Measurements from ENCODE around the gene PPAT. TPM values are rescaled to one million over a fixed set of nuclear protein-coding genes. Genes with fewer than 3 reads are reported as not detected.
A peak's percentile ranks its signal among the peaks of the same experiment; 100 is the strongest.
"Not testable (repeated sequence)": the region's sequence is repeated elsewhere in the genome, so short reads cannot be mapped to it uniquely, and the experiment has no call there.

PPAT gene
- total RNA-seq, 1 donor from 2014 or later = 12.9 TPM

DNA sequence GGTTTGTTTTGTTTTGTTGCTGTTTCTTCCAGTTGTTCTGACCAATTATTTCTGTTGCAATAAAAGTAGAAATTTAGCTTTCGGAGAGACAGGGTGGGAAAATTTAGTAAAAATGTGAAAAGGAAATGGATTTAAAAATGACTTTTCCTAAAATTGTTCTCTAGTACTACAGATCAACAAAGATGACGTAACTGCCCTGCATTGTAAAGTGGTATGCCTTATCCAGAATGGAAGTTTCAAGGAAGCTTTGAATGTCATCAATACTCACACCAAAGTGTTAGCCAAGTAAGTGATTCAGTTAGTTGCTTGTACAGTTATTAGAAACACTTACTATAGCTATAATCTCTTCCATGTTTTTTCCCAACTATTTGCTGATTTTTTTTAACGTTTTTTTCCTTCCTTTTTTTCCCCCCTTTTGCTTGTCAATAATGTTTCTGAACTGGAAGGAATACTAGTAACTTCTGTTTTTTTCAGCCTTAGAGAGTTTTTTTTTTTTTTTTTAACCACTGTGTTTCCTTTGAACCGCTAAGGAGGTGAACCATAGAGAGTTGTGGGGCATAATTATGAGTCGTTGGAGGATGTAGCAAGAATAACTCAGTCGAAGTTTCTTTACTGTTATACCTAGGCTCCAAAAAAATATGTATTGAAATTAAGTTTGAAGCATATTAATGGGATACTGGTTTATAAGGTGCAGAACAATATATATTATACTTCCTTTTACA, 34.2 kb upstream of the PPAT start:
- CTCF ChIA-PET = interaction anchor here (1.3 to 2.5 kb wide), 2 partner anchors 46 to 330 kb away, joined by 4 to 24 read pairs; no protein-coding TSS in a partner anchor
- Mint-ChIP-seq H3K36me3 (ENCODE audit: low read depth) (peaks cover 63% of the 10 kb centered on the region), H3K4me3 (peak overlapping the region; percentile 70)

DNA sequence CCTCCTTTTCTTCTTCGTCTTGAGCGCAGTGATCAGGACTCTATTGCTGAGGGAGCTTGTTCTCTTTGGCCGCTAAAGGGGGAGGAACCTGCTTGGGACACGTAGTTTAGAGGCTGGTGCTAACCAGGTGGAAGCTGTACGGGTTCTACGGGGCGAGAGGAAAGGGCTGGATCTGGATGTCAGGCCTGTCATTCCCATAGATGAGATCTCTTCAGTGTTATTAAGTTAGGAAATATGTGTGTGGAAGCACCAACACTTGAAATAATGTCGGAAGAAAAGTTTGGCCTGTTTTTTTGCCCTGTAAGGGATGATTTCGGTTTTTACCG, 32.6 kb upstream of the PPAT start:
- H3K9me3 Mint-ChIP-seq = no peaks in the 10 kb centered on the region
- H3K4me3 Mint-ChIP-seq = peak overlapping the region; percentile 99
- peak overlapping the region; percentile 96 for H3K27ac Mint-ChIP-seq
- intact Hi-C loops (cut with micrococcal nuclease) = loop anchor here (1.0 kb wide), 1 partner anchor 8 kb away; no protein-coding TSS in a partner anchor
- no peak for DNase-seq
- no peaks in the 10 kb centered on the region for H3K27me3 Mint-ChIP-seq
- ChIA-PET POLR2A (interaction anchor here (0.6 to 3.8 kb wide), 10 partner anchors 9 to 519 kb away, joined by 3 to 45 read pairs (median 3); partner anchors contain the start of genes AASDH, CEP135, NOA1 and PAICS), CTCF (interaction anchor here (1.0 to 2.5 kb wide), 4 partner anchors 32 to 368 kb away, joined by 3 to 24 read pairs (median 5); partner anchors contain the start of genes AASDH, PAICS and PPAT)
- TF ChIP-seq, protein P1, sequence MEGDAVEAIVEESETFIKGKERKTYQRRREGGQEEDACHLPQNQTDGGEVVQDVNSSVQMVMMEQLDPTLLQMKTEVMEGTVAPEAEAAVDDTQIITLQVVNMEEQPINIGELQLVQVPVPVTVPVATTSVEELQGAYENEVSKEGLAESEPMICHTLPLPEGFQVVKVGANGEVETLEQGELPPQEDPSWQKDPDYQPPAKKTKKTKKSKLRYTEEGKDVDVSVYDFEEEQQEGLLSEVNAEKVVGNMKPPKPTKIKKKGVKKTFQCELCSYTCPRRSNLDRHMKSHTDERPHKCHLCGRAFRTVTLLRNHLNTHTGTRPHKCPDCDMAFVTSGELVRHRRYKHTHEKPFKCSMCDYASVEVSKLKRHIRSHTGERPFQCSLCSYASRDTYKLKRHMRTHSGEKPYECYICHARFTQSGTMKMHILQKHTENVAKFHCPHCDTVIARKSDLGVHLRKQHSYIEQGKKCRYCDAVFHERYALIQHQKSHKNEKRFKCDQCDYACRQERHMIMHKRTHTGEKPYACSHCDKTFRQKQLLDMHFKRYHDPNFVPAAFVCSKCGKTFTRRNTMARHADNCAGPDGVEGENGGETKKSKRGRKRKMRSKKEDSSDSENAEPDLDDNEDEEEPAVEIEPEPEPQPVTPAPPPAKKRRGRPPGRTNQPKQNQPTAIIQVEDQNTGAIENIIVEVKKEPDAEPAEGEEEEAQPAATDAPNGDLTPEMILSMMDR (IDR thresholded peaks at IDR 0.05) = no peak
- peaks cover 57% of the 10 kb centered on the region for H3K4me1 Mint-ChIP-seq
- H3K36me3 Mint-ChIP-seq (ENCODE audit: low read depth) = peaks cover 55% of the 10 kb centered on the region
- ATAC-seq (ENCODE audit: low read depth) = peak; percentile 35

More for the DNA sequence above, 34.2 kb upstream of the PPAT start:
- H3K27ac Mint-ChIP-seq = peak overlapping the region; percentile 75
- DNase-seq (no peak), ATAC-seq (ENCODE audit: low read depth) (no peak)
- H3K9me3 Mint-ChIP-seq = no peaks in the 10 kb centered on the region
- peaks cover 53% of the 10 kb centered on the region for H3K4me1 Mint-ChIP-seq
- POLR2A ChIA-PET = interaction anchor here (2.7 to 3.8 kb wide), 2 partner anchors 34 to 82 kb away, joined by 20 to 45 read pairs; partner anchors contain the start of genes AASDH, PAICS and PPAT
- TF ChIP-seq, protein P1 (IDR thresholded peaks at IDR 0.05) = no peak
- intact Hi-C loops (cut with micrococcal nuclease) = no loop called here
- H3K27me3 Mint-ChIP-seq = no peaks in the 10 kb centered on the region

DNA sequence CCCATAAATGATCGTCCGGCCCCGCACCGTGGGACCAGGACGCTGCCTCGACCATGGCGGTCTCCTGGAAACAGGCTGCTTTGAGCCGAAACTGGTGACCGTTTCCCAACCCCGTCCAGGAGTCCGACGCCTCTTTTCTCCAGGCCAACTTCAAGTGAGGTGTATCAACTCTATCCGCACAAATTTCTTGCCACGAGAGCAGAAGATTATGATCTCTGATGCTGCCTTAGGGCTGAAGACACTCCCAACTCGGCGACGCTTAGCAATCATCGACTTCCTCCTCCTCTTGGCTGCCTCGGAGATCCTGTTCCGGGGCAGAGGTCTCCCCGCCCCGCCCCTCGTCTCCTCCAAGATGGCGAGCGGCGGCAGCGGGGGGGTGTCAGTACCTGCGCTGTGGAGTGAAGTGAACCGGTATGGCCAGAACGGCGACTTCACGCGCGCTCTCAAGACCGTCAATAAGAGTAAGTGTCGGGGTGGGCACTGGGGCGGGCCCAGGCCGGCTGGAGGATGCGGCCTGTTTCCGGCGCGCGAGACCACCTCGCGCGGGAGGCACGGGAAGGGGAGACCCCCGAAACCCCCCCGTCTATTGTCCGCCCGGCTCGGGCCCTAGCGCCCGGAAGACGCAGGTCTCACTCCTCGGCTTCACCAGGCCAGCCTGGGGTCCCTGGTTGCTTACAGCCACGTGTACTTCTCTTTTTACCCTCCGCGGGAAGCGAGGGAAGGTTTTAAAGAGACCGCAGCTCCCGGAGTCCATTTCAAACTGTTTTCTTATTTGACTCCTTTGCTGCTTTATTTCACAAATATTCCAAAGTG, 32.1 kb upstream of the PPAT start, which contains the start of gene SRP72:
Gene SRP72 (plus strand): TSS at position 334 of the 813 bp plus-strand sequence. CDS start 19 bp downstream, at position 353.
- H3K27ac Mint-ChIP-seq = peak within 1 kb of the TSS; percentile 96
- H3K4me3 Mint-ChIP-seq = peak within 1 kb of the TSS; percentile 99
- DNase-seq (peak; percentile 83), ATAC-seq (ENCODE audit: low read depth) (peak; percentile 96)
- H3K4me1 Mint-ChIP-seq = peaks cover 57% of the 10 kb centered on the region
- no peaks in the 10 kb centered on the region for H3K27me3 Mint-ChIP-seq
- peaks cover 54% of the 10 kb centered on the region for H3K36me3 Mint-ChIP-seq (ENCODE audit: low read depth)
- TF ChIP-seq, protein P1 (IDR thresholded peaks at IDR 0.05) = no peak
- POLR2A ChIA-PET = interaction anchor here (0.6 to 3.8 kb wide), 11 partner anchors 8 to 519 kb away, joined by 3 to 45 read pairs (median 3); partner anchors contain the start of genes AASDH, CEP135, NOA1 and PAICS
- intact Hi-C loops (cut with micrococcal nuclease) = loop anchor here (1.0 to 2.0 kb wide), 12 partner anchors 9 to 615 kb away; partner anchors contain the start of genes AASDH, ARL9, CEP135 and EXOC1
- CTCF ChIA-PET = interaction anchor here (1.0 to 2.5 kb wide), 6 partner anchors 32 to 369 kb away, joined by 3 to 24 read pairs (median 4); partner anchors contain the start of genes AASDH, PAICS and PPAT
- no peaks in the 10 kb centered on the region for H3K9me3 Mint-ChIP-seq

DNA sequence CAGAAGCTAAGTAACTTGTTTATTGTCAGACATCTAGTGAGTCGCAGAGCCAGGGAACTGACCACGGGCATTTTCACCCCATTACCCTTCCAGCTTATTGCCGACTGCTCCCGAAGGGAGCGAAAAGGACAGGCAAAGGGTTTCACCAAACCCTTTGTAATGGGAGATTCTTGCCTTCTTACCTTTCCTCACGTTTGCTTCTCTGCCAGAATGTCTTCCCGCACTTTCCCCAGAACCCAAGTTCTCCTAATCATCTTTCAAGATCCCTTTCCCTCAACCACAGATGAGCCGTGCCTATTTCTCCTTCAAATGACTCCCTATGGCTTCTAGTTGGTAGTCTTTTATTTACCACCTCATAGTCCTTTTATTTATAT, 31.5 kb upstream of the PPAT start:
- Mint-ChIP-seq H3K9me3 (no peaks in the 10 kb centered on the region), H3K4me1 (peaks cover 57% of the 10 kb centered on the region), H3K27me3 (no peaks in the 10 kb centered on the region), H3K36me3 (ENCODE audit: low read depth) (peaks cover 54% of the 10 kb centered on the region), H3K4me3 (peak overlapping the region; percentile 99), H3K27ac (peak overlapping the region; percentile 96)
- CTCF ChIA-PET = interaction anchor here (1.4 to 1.5 kb wide), 2 partner anchors 31 to 41 kb away, joined by 4 read pairs; partner anchors contain the start of genes PAICS and PPAT
- no peak for ATAC-seq (ENCODE audit: low read depth)
- DNase-seq = no peak
- TF ChIP-seq, protein P1 (IDR thresholded peaks at IDR 0.05) = no peak
- POLR2A ChIA-PET = interaction anchor here (0.6 to 3.8 kb wide), 5 partner anchors 29 to 166 kb away, joined by 3 to 20 read pairs (median 9); partner anchors contain the start of genes AASDH, PAICS and PPAT
- intact Hi-C loops (cut with micrococcal nuclease) = loop anchor here (1.0 to 2.0 kb wide), 11 partner anchors 31 to 614 kb away; partner anchors contain the start of genes AASDH, ARL9, CEP135 and EXOC1

DNA sequence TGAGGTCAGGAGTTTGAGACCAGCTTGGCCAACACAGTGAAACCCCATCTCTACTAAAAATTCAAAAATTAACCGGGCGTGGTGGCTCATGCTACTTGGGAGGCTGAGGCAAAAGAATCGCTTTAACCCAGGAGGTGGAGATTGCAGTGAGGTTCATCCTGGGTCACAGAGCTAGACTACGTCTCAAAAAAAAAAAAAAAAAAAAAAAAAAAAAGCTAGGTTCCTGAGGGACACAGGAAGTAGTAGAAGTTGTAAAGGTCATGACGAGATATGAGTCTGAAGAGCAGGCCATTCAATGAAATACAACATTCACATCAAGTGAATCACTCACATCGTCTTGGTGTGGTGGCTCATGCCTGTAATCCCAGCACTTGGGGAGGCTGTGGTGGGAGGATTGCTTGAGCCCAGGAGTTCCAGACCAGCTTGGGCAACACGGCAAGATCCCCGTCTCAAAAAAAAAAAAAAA, 30.9 kb upstream of the PPAT start:
- peak overlapping the region; percentile 99 for H3K4me3 Mint-ChIP-seq
- ATAC-seq (ENCODE audit: low read depth); DNase-seq; H3K9me3 Mint-ChIP-seq; H3K27me3 Mint-ChIP-seq: not testable (repeated sequence)
- H3K4me1 Mint-ChIP-seq = peaks cover 55% of the 10 kb centered on the region
- peak overlapping the region; percentile 96 for H3K27ac Mint-ChIP-seq
- intact Hi-C loops (cut with micrococcal nuclease) = loop anchor here (2.0 kb wide), 3 partner anchors 38 to 614 kb away; partner anchors contain the start of genes ARL9 and EXOC1
- ChIA-PET CTCF (interaction anchor here (1.4 to 1.5 kb wide), 2 partner anchors 31 to 41 kb away, joined by 4 read pairs; partner anchors contain the start of genes PAICS and PPAT), POLR2A (interaction anchor here (0.6 to 2.0 kb wide), 6 partner anchors 29 to 324 kb away, joined by 3 to 17 read pairs (median 5); partner anchors contain the start of genes PAICS and PPAT)
- peaks cover 54% of the 10 kb centered on the region for H3K36me3 Mint-ChIP-seq (ENCODE audit: low read depth)

All from activated B cell treated with CpG ODN at 0.5 μM for 24 hours (primary cell).